ENCODE measurements around the gene CNBP. TPM values are rescaled to one million over a fixed set of nuclear protein-coding genes. Genes with fewer than 3 reads are reported as not detected.

CNBP gene
- total and polyA plus RNA-seq, 10 of the 15 experiments (the other 5 are each of a cell fraction or from before 2014, with no cell fraction given): 300 to 719 (median 439) TPM

DNA sequence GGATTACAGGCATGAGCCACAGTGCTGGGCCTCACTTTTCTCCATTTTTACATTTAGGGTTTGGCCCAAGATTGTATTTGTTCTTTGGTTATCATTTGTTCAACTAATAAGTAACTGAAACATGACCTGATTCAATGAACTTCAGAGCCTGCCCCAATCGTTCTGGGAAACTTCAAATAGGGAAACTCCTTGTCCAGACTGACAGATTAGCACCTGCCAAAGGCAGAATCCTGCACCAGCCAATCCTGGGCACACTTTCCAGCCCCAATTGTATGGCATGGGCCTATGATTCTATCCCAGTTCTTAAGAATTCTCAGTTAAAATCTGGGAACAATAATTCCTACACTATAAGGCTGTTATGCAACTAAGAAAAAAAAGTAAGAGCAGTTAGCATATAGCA, 43.8 kb downstream of the CNBP start:
- H3K27ac ChIP-seq (ENCODE audit: control insufficient read depth, insufficient read depth): no peak overlapping the region
- no peaks in the 10 kb centered on the region for H3K79me2 ChIP-seq (ENCODE audit: control insufficient read depth, insufficient read depth, low read length)
- DNase-seq (ENCODE audit: low read depth, low spot score) (no peak), ATAC-seq (no peak), FAIRE-seq (no peak)
- SMC1A ChIA-PET (ENCODE audit: uncharacterized antibody, unreplicated experiment): no interaction called here
- H3K9ac ChIP-seq (ENCODE audit: control insufficient read depth, insufficient read depth, low read length): no peak overlapping the region
- 0% methylated on average over 1 of the region's 1 CpG for WGBS (ENCODE audit: insufficient coverage, insufficient replicate concordance, low lambda C conversion rate, missing lambda C conversion rate)
- H3K4me2 ChIP-seq (ENCODE audit: control insufficient read depth, insufficient read depth): no peak overlapping the region
- peaks cover under 1 to 16% of the 10 kb centered on the region in 2 experiments for H3K36me3 ChIP-seq (ENCODE audit: control insufficient read depth in 2 of 2, insufficient read depth in 2 of 2, low read length in 1 of 2)
- in situ Hi-C loops (cut with MboI): no loop called here
- POLR2A ChIA-PET: no interaction called here
- RAD21 ChIA-PET (ENCODE audit: unreplicated experiment): interaction anchor here (1.5 kb wide), 1 partner anchor 104 kb away, joined by 3 read pairs; no protein-coding TSS in a partner anchor
- no peaks in the 10 kb centered on the region for H3K27me3 ChIP-seq (replicated peaks in 1 of 2; ENCODE audit: control insufficient read depth in 2 of 2, insufficient read depth in 2 of 2, low read length in 1 of 2)
- CTCF ChIA-PET: no interaction called here
- H3K4me3 ChIP-seq: no peak overlapping the region
- no peaks in the 10 kb centered on the region for H4K20me1 ChIP-seq (ENCODE audit: control insufficient read depth, insufficient read depth)
- H3K9me3 ChIP-seq (replicated peaks; ENCODE audit: control insufficient read depth, insufficient read depth, low read length): no peaks in the 10 kb centered on the region
- H2AFZ ChIP-seq (ENCODE audit: control insufficient read depth, low read depth, low read length): no peak overlapping the region
- TSS peak; percentile 56 for BruUV-seq (replicated peaks)
- intact Hi-C loops (cut with micrococcal nuclease; ENCODE audit: unreplicated experiment): no loop called here
- no peaks in the 10 kb centered on the region for H3K4me1 ChIP-seq (ENCODE audit: control insufficient read depth, insufficient read depth, low read length)
- TF ChIP-seq POU2F2 (IDR thresholded peaks at IDR 0.05; ENCODE audit: borderline replicate concordance, low read depth, low read length) (no peak), ZNF687 (IDR thresholded peaks at IDR 0.05) (no peak), ZNF592 (IDR thresholded peaks at IDR 0.05) (no peak), BRCA1 (IDR thresholded peaks at IDR 0.05; ENCODE audit: low read depth, low read length) (no peak), BACH1 (IDR thresholded peaks at IDR 0.05; ENCODE audit: borderline replicate concordance) (no peak), RB1 (IDR thresholded peaks at IDR 0.05; ENCODE audit: borderline replicate concordance) (no peak), CEBPB (IDR thresholded peaks at IDR 0.05; ENCODE audit: borderline replicate concordance in 1 of 2, low read depth in 2 of 2, low read length in 2 of 2) (no peak), FOXK2 (IDR thresholded peaks at IDR 0.05) (no peak), FOS (IDR thresholded peaks at IDR 0.05; ENCODE audit: borderline replicate concordance, extremely low read depth, insufficient read length) (no peak), SIN3A (IDR thresholded peaks at IDR 0.05; ENCODE audit: low read depth, low read length) (no peak), RELA (IDR thresholded peaks at IDR 0.05; ENCODE audit: borderline replicate concordance, partially characterized antibody) (no peak), USF2 (IDR thresholded peaks at IDR 0.05; ENCODE audit: borderline replicate concordance, low read depth, low read length) (no peak), SMAD1 (IDR thresholded peaks at IDR 0.05; ENCODE audit: low read depth, partially characterized antibody) (no peak), MXI1 (IDR thresholded peaks at IDR 0.05; ENCODE audit: low read depth, low read length) (no peak), CREB1 (IDR thresholded peaks at IDR 0.05; ENCODE audit: low read depth) (no peak), HDGF (IDR thresholded peaks at IDR 0.05) (no peak), DPF2 (IDR thresholded peaks at IDR 0.05) (no peak), GATAD2B (conservative IDR thresholded peaks at IDR 0.05; ENCODE audit: low read depth) (no peak)

All from GM12878 (cell line).